IMR-90 (cell line): Measurements from ENCODE around the gene ALOX5AP.

Experiments used
- CTCF ChIP-seq: conservative IDR thresholded peaks from 2 replicates; pipeline ENCODE4 v1.5.1; 2012; ENCODE audit warnings: mild to moderate bottlenecking, low read depth, low read length, improper control_type of control experiment
- MAZ ChIP-seq: IDR thresholded peaks from 2 replicates; pipeline ENCODE4 v1.6.1; 2012; ENCODE audit warnings: low read depth, mild to moderate bottlenecking, low read length, improper control_type of control experiment, moderate library complexity, borderline replicate concordance
- POLR2A ChIP-seq: IDR thresholded peaks from 2 replicates; pipeline ENCODE4 v1.6.1; 2012; ENCODE audit warnings: mild to moderate bottlenecking, low read depth, low read length

GRCh38 chr13:30790592-30790991, 55.2 kb downstream of the ALOX5AP start:
- no peak for TF ChIP-seq CTCF
- no peak for TF ChIP-seq MAZ
- no peak for TF ChIP-seq POLR2A
